PC-9 (cell line): ENCODE data around the gene FAM47E. TPM values are rescaled to one million over a fixed set of nuclear protein-coding genes. Genes with fewer than 3 reads are reported as not detected.

Source experiments
- BruUV-seq: library from RNA; stranded (reverse); fragments of 400-500 nt; replicated peaks from 2 replicates; lab custom pipeline; 2021; lab: Mats Ljungman, UMichigan
- CTCF ChIA-PET: fragments of 300-600 bp; sonication (Branson Sonifier 250); formaldehyde crosslinking; loops from one replicate; lab custom pipeline; 2022; ENCODE audit warnings: antibody characterized with exemption; lab: Charles Lee
- POLR2A ChIA-PET: fragments of 300-600 bp; sonication (Branson Sonifier 250); formaldehyde crosslinking; loops from one replicate; lab custom pipeline; 2022; ENCODE audit warnings: antibody characterized with exemption; ENCODE audit not compliant: unreplicated experiment; lab: Charles Lee
- DNase-seq, 2 experiments: peaks; one replicate each; pipeline versions ENCODE4 v3.0.0 to v3.0.0-alpha.2; 2015 to 2022; ENCODE audit warnings: mixed read lengths in 1 of 2
- H2AFZ ChIP-seq: fragments of 200-600 bp; sonication (generic); 2 replicates; pipeline ENCODE4 v1.8.1; 2017; ENCODE audit warnings: antibody characterized with exemption
- H3F3A ChIP-seq: fragments of 200-600 bp; sonication (generic); 2 replicates; pipeline ENCODE4 v1.8.1; 2017; ENCODE audit warnings: antibody characterized with exemption, mild to moderate bottlenecking, low read depth; ENCODE audit not compliant: insufficient read depth
- H3K27ac ChIP-seq: fragments of 200-600 bp; sonication (generic); 2 replicates; pipeline ENCODE4 v1.6.1; 2016; ENCODE audit warnings: mixed run types
- H3K27me3 ChIP-seq: fragments of 200-600 bp; sonication (generic); 2 replicates; pipeline ENCODE4 v1.6.1; 2016; ENCODE audit warnings: low read depth, mixed run types; ENCODE audit not compliant: insufficient read depth
- H3K36me3 ChIP-seq: fragments of 200-600 bp; sonication (generic); 2 replicates; pipeline ENCODE4 v1.6.1; 2016; ENCODE audit warnings: low read depth, mixed run types
- H3K4me1 ChIP-seq: fragments of 200-600 bp; sonication (generic); replicated peaks from 2 replicates; pipeline ENCODE4 v1.6.1; 2016; ENCODE audit warnings: mixed run types; ENCODE audit not compliant: insufficient read depth
- H3K4me2 ChIP-seq: fragments of 200-600 bp; sonication (generic); 2 replicates; pipeline ENCODE4 v1.6.1; 2017; ENCODE audit warnings: mixed run types
- H3K4me3 ChIP-seq: fragments of 200-600 bp; sonication (generic); 2 replicates; pipeline ENCODE4 v1.6.1; 2016; ENCODE audit warnings: mixed run types
- H3K79me2 ChIP-seq: fragments of 200-600 bp; sonication (generic); 2 replicates; pipeline ENCODE4 v1.6.1; 2017; ENCODE audit warnings: low read depth, mixed run types
- H3K9me2 ChIP-seq: fragments of 200-600 bp; sonication (generic); 2 replicates; pipeline ENCODE4 v1.8.1; 2017; ENCODE audit warnings: mild to moderate bottlenecking; ENCODE audit not compliant: insufficient read depth
- H3K9me3 ChIP-seq: fragments of 200-600 bp; sonication (generic); 2 replicates; pipeline ENCODE4 v1.8.1; 2016; ENCODE audit warnings: low read depth; ENCODE audit not compliant: insufficient read depth
- H4K20me1 ChIP-seq: fragments of 200-600 bp; sonication (generic); 2 replicates; pipeline ENCODE4 v1.8.1; 2017; ENCODE audit not compliant: insufficient read depth
- EZH2 ChIP-seq: fragments of 200-600 bp; sonication (generic); IDR thresholded peaks from 2 replicates; pipeline ENCODE4 v1.8.0; 2017; ENCODE audit warnings: antibody characterized with exemption, low read depth
- intact Hi-C: fragments of 100-400 bp; cut with micrococcal nuclease; formaldehyde crosslinking; loops from one replicate; pipeline ENCODE4 v1.10.0; 2022; ENCODE audit not compliant: unreplicated experiment
- total RNA-seq: library from RNA; stranded (reverse); gene quantifications from 2 replicates; pipeline ENCODE4 v1.2.3, GENCODE V29; 2021
- TF ChIP-seq, protein P1 (sequence below): fragments of 200-600 bp; sonication (generic); conservative IDR thresholded peaks from 2 replicates; pipeline ENCODE4 v1.6.1; 2017; ENCODE audit warnings: mixed run types, antibody characterized with exemption, mild to moderate bottlenecking, moderate library complexity

Gene FAM47E
- total RNA-seq, 1 experiment from 2014 or later = 2.2 TPM

DNA sequence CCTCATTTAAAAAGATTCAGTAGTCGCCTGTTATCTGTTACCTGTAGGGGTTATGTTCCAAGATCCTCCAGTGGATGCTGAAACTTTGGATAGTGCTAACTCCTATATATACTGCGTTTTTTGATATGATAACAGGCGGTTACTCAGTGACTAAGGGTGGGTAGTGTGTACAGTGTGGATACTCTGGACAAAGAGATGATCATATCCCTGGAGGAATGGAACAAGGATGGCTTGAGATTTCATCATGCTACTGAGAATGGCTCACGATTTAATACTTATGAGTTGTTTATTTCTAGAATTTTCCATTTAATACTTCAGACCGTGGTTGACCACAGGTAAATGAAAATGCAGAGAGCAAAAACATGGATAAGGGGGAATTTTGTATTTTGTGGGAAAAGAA, 21.5 kb downstream of the FAM47E start:
- no TSS peak for BruUV-seq
- POLR2A ChIA-PET = interaction anchor here (0.7 kb wide), 1 partner anchor 102 kb away, joined by 4 read pairs; no protein-coding TSS in a partner anchor
- Histone ChIP-seq H2AFZ (no peak overlapping the region), H3K27me3 (no peaks in the 10 kb centered on the region), H3K9me3 (no peaks in the 10 kb centered on the region), H3F3A (no peaks in the 10 kb centered on the region), H3K4me2 (no peak overlapping the region), H4K20me1 (no peaks in the 10 kb centered on the region), H3K9me2 (no peaks in the 10 kb centered on the region), H3K4me3 (no peak overlapping the region), H3K4me1 (no peaks in the 10 kb centered on the region), H3K79me2 (no peaks in the 10 kb centered on the region), H3K27ac (no peak overlapping the region), H3K36me3 (no peaks in the 10 kb centered on the region)
- no peak for DNase-seq
- TF ChIP-seq, protein P1, sequence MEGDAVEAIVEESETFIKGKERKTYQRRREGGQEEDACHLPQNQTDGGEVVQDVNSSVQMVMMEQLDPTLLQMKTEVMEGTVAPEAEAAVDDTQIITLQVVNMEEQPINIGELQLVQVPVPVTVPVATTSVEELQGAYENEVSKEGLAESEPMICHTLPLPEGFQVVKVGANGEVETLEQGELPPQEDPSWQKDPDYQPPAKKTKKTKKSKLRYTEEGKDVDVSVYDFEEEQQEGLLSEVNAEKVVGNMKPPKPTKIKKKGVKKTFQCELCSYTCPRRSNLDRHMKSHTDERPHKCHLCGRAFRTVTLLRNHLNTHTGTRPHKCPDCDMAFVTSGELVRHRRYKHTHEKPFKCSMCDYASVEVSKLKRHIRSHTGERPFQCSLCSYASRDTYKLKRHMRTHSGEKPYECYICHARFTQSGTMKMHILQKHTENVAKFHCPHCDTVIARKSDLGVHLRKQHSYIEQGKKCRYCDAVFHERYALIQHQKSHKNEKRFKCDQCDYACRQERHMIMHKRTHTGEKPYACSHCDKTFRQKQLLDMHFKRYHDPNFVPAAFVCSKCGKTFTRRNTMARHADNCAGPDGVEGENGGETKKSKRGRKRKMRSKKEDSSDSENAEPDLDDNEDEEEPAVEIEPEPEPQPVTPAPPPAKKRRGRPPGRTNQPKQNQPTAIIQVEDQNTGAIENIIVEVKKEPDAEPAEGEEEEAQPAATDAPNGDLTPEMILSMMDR = no peak
- TF ChIP-seq EZH2 = no peak
- intact Hi-C loops = no loop called here
- CTCF ChIA-PET = no interaction called here

DNA sequence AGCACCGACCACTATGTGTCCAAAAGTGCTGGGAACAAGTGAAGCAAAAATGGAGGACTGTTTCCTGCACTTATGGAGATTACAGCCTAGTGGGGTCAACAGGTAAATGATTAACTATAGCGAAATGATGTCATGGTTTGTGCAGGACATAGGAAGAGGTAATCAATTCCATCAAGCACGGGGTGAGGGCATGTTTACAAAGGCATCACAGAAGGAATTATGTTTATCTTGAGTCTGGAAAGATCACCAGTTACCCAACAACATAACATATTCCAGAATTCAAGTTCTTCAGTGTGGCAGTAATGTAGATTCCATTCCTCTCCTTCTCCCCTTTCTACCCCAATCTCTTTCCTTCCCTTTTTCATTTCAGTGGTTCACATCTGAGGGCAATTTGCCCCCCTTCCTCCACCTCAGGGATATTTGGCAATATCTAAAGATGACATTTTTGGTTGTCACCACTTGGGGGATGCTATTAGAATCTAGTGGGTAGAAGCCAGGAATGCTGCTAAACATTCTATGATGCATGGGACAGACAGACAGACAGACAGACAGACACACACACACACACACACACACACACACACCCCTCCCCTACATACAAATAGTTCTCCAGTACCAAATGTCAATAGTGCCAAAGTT, 24.1 kb downstream of the FAM47E start:
- H3K79me2 ChIP-seq = no peaks in the 10 kb centered on the region
- no peak for DNase-seq
- no peaks in the 10 kb centered on the region for H4K20me1 ChIP-seq
- H2AFZ ChIP-seq = no peak overlapping the region
- H3K36me3 ChIP-seq = no peaks in the 10 kb centered on the region
- POLR2A ChIA-PET = no interaction called here
- intact Hi-C loops = no loop called here
- H3F3A ChIP-seq = no peaks in the 10 kb centered on the region
- TF ChIP-seq, protein P1 = no peak
- no peak for TF ChIP-seq EZH2
- BruUV-seq = no TSS peak
- H3K4me1 ChIP-seq = no peaks in the 10 kb centered on the region
- H3K9me3 ChIP-seq = no peaks in the 10 kb centered on the region
- H3K4me2 ChIP-seq = no peak overlapping the region
- H3K27me3 ChIP-seq = no peaks in the 10 kb centered on the region
- CTCF ChIA-PET = no interaction called here
- H3K4me3 ChIP-seq = no peak overlapping the region
- no peaks in the 10 kb centered on the region for H3K9me2 ChIP-seq
- no peak overlapping the region for H3K27ac ChIP-seq

DNA sequence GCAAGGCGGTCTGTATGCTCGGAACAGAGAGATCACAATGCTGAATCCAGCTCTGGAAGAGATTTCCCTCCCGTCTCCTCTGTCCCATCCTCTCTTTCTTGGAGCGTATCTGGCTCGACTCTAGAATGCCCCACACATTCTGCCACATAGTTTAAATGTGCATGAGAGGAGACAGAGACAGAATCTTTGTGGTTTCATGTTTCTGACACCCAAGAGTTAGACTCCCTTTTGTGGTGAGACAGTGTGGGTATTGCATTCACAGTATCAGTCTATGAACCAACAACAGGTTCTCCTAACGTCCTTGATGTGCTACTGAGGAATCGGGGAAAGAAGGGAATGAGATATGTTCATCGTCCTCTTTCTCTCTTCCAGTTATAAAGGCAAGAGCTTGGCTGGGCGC, 25.3 kb downstream of the FAM47E start:
- Histone ChIP-seq H3K9me3 (no peaks in the 10 kb centered on the region), H3K9me2 (no peaks in the 10 kb centered on the region), H2AFZ (no peak overlapping the region), H3K36me3 (no peaks in the 10 kb centered on the region), H3K27me3 (no peaks in the 10 kb centered on the region), H3K4me3 (no peak overlapping the region), H3K4me2 (no peak overlapping the region), H3F3A (no peaks in the 10 kb centered on the region), H3K79me2 (no peaks in the 10 kb centered on the region), H4K20me1 (no peaks in the 10 kb centered on the region), H3K27ac (no peak overlapping the region), H3K4me1 (no peaks in the 10 kb centered on the region)
- no peak for DNase-seq
- BruUV-seq = no TSS peak
- ChIA-PET POLR2A (no interaction called here), CTCF (no interaction called here)
- TF ChIP-seq EZH2 = no peak
- intact Hi-C loops = no loop called here

DNA sequence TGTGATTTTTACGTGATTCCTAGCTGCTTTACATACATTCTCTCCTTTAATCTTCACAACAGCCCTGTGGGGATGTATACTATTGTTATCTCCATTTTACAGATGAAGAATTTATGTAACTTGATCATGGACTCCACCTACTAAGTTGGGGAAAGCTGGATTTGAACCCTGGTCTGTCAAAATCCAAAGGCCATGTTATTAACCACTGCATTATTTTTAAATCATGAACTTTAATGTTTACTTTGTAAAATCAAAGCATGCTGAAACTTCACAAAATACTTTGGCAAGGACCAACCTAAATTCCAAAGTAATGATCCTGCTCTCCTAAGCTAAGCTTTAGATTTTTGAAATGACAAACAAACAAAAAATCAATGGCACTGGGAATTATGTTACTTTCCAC, 26.1 kb downstream of the FAM47E start:
- intact Hi-C loops = no loop called here
- Histone ChIP-seq H3F3A (no peaks in the 10 kb centered on the region), H2AFZ (no peak overlapping the region), H3K79me2 (no peaks in the 10 kb centered on the region), H3K27ac (no peak overlapping the region), H3K4me1 (no peaks in the 10 kb centered on the region), H3K4me3 (no peak overlapping the region), H3K4me2 (no peak overlapping the region), H3K27me3 (no peaks in the 10 kb centered on the region), H3K36me3 (no peaks in the 10 kb centered on the region), H4K20me1 (no peaks in the 10 kb centered on the region), H3K9me2 (no peaks in the 10 kb centered on the region), H3K9me3 (no peaks in the 10 kb centered on the region)
- CTCF ChIA-PET = interaction anchor here (0.6 kb wide), 1 partner anchor 97 kb away, joined by 13 read pairs; no protein-coding TSS in a partner anchor
- BruUV-seq = no TSS peak
- POLR2A ChIA-PET = no interaction called here
- DNase-seq = no peak
- TF ChIP-seq, protein P1 = no peak
- no peak for TF ChIP-seq EZH2
